Limb (tissue), 2 donors: ENCODE measurements around the gene PRDM16.

Experiments used
- DNase-seq, 2 donors: peaks; one replicate each; pipeline ENCODE4 v3.0.0-alpha.2; 2016; ENCODE audit errors: extremely low spot score in 2 of 2

PRDM16 gene

DNA sequence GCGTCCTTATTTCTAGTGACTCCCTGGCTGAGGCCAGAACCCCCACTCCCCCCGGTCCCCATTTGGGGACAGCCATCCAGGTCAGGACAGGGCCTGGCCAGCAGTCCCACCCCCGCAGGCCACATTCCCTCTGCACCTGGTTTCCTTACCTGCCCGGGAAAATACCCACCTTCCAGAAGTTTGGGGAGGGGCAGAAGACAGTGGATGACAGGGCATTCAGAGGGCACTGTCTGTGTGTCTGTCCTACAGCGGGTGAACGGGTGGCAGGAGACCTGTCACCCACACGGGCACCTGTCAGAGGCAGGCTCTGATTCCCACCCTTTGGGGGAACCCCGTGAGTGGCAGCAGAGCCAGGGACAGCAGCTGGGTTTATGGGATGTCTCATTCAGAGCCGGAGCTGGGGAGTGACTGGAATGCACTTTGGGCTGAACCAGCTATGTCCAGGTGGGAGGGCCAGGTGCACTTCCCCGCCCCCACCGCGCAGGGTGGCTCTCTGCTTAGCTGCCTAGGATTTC, 387.5 kb downstream of the PRDM16 start:
- DNase-seq, result no peak

DNA sequence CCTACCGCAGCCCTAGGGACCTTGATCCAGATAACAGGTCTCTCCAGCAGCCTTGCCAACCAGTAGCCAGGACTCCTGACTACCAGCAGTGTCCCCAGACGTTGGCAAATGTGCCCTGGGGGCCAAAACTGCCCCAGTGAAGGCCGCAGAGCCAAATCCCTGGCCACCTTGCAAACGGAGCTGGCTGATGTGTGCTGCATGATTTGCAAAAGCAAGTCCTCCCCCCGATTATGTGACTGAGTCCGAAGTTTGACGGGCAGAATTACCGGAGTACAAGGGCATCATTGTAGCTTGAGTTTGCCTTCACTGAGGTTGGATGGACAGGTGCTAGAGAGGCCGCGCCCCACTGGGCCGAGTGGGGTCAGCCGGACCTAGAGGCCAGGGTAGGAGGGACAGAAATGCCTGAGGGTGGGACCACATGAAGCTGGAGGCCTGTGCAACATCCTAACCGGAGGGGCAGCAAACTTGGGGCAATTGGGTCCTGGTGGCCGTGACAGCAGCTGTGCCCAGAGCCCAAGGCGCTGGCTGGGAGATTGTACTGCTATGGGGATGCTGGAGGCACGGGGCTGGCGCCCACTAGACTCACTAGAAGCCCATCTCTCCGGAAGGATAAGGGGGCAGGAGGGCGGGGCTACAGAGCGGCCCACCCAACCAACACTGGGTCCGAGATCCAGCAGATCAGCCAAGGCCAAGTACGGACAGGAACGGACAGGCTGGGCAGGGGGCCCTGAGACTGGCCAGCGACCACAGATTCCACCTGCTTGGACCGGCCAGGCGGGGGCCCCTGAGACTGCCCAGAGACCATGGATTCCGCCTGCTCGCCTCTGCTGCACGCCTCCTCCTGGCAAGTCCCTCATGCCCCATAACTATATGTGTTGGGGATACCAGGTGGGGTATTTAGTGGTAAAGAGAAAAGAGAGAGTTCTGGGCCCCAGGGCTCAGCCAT, 388.2 kb downstream of the PRDM16 start:
- no peak for DNase-seq

DNA sequence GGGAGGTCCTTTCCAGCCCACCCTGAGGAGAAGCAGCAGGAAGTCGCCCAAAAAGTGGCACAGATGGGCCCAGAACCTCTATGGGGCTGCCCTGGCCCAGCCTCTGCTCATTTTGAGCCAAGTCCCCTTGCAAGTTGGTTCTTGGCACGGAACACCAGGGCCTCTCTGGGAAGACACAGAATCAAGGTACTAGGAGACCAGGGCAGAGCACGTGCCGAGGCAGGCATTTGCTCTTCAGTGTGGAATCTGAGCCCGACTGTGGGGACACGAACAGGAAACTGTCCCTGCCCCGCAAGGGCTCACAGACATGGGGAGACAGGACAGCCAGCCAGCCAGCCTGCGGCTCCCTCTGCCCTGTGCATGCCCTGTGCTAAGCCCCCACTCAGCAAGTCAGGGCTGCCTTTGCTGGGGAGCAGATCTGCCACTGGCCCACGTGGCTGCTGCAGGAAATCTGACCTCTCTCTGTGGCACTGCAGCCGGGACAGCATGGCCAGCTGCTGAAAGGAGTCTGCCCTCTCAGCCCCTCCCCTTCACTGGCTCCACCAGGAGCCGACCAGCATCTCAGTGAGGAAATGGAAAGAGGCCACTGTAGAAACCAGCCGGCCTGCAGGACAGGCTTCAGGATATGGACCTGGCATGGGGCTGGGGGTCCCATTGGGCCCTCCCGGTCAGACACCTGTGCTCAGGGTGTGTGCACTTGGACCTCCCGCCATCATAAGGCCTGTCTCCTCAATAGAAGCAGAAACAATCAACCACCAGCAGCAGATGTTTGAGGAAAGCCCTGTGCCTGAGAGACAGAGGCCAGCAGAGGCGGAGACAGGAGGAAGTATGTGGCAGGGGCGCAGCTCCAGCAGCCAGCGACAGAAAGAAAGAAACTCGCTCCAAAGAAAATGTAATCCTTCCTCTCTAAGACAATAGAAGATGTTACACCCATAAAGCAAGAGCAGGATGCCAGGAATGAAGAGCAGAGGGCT, 389.2 kb downstream of the PRDM16 start:
- DNase-seq, result peak in 1 of 2 donors; percentile 22

DNA sequence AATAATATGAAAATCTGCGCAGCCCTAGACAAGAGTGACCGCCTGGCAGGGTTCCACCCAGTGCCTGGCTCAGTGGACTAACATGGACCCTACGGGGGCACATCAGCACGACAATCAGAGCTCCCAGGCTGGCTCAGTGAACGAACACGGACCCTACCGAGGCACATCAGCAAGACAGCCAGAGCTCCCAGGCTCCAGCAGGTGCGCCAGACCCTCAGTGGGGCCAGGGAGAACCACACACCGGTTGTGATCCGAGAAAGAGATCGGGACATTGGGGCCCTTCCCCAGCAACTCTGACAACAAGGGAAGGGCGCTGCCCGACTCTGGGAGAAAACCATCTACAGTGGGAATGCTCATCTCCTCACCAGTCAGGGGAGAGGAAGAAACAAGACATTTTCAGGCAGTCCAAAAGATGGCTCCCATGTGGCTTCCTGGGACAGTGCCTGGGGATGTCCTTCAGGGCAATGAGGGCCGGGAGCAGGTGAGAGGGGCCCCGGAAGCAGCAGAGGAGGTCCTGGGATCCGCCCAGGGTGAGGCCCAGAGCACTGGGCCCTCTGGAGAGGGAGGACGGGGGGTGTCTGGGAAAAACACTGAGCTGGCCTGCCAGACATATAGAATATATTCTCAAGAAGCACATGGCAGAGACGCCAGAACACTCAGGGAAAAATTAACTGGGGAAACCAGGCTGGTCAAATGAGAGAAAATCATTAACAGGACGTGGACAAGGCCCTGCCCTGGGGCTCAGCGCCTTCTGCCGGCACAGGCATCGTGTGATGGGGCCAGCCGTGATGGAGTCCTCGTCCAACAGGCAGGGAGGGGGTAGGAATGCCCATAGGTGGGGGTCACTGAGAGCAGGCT, 390.3 kb downstream of the PRDM16 start:
- no peak for DNase-seq

DNA sequence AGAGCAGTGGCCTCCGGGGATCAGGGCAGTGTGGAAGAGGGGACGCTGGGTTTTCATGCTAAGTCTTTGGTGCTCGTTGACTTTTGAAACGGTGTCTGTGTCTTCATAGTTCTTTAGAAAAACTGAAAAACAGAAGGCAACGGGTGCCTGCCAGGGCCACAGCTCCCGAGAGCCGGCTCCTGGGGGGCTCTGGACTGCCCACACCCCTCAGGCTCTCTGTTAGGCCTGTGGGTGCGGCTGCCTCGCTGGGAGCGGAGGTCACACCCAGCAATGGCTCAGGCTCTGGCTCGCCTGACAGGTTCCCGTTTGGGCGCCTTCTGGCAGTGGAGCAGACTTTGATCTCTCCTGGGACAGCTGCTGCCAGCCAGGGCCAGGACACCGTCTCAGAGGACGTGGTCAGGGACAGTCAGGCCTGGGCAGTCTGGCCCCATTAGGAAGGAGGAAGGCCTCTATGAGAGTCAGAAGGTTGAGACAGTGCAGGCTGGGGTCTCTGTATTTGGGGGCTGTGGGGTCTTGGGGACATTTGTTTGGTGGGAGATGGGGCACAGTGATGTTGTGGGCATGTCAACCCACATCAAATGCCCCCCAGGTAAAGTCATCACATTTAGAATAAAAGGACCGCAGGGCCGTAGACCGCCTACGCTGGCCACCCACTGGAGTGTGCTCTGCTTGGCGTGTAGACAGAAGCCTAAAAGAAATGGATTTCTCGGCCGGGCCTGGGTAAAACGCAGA, 391.1 kb downstream of the PRDM16 start:
- DNase-seq, result no peak

DNA sequence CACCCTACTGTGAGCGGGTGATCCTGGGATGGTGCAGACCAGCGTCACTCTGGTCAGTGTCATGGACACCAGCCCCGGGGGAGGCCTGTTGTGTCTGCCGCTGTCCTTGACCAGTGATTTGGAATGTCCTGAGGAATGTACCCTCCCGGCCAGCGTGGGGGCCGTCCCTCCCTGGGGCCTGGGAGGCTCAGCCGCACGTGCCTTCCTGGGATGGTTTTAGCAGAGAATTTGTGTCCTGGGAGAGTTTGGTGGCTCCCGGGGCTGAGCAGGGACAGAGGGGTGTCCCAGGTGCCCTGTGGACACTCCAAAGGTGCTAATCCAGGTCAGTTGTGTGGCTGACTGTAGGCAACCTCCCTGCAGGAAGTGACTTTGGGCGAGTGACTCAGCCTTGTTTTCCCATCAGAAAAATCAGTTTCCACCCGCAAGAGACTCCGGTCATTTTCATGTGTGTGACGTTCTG, 391.7 kb downstream of the PRDM16 start:
- no peak for DNase-seq

DNA sequence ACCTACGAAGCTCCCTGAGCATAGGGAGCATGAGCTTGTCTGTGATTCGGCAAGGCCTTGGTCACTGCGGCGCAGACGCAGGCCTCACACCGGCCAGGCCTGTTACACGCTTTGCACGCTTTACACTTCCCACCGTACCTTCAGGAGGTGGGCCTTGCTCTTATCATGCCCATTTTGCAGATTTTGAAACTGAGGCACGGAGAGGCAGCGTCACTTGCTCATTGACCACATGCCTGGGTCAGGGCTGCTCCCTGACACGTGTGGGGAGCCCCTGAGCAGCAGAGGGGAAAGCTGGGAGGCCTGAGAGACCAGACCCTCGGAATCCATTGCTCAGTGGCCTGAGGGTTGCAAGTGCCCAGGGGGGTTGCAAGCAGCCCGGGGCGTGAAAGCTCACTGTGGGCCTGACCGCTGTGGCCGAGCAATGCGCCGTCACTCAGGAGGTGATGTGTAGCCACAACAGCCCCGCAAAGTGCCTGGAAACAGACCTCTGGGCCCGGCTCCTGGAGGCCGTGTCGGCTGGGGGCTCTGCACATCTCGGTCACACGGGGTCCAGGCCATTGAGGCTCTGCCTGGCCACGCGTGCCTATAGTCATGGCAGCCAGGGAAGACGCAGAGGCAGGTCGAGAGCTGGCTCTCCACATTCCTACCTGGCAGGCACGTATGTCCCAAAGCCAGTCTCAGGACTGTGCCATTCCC, 392.4 kb downstream of the PRDM16 start:
- no peak for DNase-seq

DNA sequence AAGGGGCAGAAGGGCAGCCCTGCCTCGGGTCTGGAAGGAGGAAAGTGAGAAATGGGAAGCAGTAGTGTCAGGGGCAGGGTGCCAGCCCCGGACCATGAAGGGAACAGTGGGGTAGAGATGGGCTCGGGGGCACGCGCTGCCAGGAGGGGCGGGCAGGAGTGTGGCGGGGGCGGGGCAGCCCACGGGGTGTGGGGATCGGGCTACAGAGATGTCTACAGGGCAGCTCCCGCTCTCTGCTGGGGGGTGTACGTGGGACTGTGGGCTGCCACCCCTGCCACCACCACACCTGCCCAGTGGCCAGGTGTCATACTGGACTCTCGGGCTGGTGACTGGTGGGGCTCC, 392.9 kb downstream of the PRDM16 start:
- DNase-seq, result no peak

DNA sequence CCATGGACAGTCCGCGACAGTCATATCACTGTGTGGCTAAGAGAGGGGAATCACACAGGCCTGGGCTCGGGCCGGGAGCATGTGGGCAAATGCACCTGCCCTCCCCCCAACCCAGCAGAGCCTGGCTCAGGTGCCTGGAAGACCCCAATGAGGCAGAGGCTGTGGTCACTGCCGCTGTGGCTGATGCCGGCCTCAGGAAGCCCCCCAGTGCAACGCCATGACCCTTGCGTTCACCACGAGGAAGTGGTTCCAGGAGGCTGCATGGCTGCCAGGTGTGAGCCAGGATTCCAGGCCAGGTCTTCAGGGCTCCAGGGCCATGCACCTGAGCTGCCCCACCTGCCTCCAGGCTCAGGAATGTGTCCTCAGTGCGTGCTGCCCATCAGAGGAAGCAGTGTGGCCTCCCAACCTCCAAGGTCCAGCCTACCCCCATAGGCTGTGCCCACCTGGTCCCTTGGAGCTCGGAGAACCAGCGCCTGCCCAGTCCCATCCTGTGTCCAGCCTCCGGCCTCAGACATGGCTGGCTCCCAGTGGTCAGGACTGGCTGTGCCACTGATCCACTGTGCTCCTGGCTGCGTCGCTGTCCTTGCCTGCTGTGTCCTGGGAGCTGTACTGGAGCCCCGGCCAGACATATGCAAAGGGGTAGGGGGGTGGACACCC, 393.5 kb downstream of the PRDM16 start:
- DNase-seq, result no peak

DNA sequence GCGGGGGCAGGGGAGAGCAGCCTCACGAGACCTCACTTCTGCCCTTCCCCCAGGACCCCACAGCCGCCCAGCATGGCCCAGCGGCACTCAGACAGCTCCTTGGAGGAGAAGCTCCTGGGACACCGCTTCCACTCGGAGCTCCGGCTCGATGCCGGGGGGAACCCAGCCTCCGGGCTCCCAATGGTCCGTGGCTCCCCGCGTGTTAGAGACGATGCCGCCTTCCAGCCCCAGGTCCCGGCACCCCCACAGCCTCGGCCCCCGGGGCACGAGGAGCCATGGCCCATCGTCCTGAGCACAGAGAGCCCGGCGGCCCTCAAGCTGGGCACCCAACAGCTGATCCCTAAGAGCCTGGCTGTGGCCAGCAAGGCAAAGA, 394.0 kb downstream of the PRDM16 start:
- no peak for DNase-seq

DNA sequence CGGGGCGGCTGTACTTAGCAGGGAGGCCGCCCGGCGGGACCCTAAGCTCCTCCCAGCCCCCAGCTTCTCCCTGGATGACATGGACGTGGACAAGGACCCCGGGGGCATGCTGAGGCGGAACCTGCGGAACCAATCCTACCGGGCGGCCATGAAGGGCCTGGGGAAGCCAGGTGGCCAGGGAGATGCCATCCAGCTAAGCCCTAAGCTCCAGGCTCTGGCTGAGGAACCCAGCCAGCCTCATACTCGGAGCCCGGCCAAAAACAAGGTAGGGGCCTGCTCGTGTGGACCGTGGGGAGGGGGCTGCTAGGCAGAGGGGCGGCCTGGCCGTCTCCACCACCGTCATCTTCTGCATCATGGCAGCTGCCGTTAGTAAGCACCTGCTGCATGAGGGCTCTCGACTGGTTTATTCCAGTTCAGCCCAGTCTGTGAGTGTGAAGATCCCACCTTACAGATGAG, 394.4 kb downstream of the PRDM16 start:
- DNase-seq, result no peak

DNA sequence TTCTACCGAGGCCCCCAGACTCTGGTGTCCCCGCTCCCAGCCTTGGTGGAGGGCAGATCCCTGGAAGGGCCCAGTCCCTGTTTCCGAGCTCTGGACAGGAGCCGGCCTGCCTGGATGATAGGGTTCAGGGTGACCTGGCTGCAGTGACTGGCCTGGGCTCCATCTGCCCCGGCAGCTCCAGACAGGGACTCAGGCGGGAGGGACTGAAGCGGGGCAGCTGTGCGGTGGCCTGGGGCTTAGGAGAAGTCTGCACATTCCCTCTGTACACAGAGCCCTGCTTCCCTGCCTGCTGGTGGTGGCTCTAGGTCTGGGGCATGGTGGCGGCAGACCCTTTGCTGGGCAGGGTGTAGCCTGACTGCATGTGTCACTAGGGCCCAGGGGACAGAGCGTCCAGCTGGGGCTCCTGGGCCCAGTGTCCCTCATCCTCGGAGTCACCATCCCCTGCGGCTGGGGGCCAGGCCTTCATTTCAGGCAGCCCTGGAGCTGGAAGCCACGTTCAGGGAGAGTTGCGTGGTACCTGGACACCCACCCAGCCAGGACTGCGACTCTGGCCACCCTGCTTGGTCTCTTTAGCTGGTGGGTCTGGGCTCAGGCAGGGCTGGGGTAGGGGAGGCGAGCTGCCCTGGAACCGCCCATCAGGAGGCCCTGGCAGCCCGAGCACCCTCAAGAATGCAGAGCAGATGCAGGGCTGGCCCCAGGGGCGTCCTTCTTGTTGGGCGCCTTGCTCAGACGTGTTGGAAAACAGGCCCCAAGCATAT, 395.1 kb downstream of the PRDM16 start:
- no peak for DNase-seq

DNA sequence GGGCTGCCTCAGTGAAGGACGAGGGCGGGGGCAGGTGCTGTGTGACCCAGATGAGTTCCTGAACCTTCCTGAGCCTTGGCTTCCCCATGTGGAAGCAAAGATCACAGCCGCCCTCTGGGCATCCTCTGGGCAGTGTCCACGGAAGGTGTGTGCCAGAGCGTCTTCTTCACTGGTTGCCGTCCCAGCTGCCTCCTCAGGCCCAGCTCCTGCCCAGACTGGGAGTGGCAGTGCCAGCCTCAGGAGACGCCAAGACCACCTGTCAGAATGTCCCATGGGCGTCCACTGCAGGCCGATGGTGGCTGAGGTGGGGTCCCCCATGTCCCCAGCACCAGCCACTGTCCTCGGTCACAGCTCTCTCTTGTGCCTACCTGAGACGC, 395.6 kb downstream of the PRDM16 start:
- no peak for DNase-seq

DNA sequence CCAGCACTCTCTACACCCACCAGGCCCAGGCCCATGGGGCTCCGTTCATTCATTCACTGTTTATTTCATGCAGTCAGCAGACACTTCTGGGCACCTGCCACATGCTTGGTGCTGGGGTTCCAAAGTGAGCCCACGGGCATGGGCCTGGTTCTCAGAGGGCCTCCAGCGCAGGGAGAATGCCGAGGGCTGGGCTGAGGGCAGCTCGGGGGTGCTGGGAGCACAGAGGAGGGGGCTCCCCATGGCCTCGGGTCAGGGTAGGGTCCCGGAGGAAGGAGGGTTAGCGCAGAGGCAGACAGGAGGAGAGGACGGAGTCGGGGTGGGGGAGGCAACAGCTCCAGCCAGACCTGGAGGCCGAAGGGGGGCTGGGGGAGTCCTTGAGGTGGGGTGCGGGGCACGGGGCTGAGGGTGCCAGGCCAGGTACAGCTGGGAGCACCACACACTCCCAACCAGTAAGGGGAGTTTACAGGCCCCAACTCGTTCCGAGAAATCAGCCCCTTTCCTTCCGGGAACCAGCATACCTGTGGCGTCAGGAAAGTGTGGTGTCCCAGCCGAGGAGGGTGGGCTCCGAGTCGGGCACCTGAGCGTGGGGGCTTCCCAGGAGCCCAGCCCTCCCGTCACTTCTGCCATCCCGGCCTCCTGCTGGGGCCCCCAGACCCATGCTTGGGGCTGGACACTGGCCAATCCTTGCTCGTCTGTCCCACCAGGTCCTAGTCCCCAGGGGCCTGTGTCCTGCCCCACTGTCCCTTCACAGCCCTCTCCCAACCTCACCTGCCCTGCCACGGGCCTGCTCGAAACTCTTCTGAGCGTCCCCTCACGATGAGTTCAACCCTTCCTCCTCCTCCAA, 396.3 kb downstream of the PRDM16 start:
- no peak for DNase-seq

DNA sequence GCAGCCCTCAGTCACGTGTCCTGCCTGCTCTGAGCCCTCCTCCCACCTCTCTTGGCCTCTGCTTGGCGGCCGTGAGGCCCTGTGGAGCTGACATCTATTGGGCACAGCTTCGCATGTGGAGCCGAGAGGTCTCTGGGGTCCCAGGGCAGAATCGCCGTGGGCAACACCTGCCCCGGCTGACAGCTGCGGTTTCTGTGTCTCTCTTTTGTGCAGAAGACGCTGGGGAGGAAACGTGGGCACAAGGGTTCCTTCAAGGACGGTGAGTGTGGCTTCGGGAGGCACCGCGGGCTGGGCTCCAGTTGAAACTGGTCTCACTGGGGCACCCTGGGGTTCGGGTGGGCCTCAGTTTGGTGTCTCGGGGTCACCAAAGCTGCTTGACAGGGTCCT, 396.9 kb downstream of the PRDM16 start:
- no peak for DNase-seq

DNA sequence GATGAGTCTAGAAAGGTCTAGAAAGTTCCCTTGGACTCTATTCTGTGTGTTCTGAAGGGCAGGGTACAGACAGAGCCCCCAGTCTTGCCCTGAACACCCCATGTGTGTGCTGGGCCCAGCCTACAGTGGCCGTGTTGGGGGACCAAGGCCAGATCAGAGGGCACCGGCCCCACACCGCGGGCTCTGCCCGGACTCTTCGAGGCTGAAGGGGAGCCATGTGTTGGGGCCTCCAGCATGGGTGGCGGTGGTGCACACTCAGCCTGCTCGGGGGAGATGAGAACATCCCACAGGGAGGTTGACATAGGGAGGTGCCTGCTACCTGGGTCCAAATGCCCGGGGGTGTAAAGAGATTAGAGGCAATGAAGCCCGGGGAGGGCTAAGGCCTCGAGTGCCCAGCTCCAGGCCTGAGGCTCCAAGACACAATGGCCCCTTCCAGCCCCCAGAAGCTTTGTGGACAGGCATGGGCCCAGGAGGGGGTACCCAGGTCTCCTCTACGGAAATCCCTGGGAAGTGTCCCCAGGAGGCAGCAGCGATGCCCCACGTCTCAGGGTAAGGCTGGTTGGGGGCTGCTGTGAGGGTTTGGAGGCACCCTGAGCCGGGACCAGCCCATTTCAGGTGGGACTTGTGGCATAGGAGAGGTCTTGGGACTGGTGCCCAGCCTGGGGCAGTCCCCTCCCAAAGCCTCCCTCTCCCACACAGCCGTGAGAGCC, 397.5 kb downstream of the PRDM16 start:
- no peak for DNase-seq
